Astrocyte (in vitro differentiated cells and primary cell): Measurements from ENCODE around the gene TRPM2. TPM values are rescaled to one million over a fixed set of nuclear protein-coding genes. Genes with fewer than 3 reads are reported as not detected.

Experiments used
- DNase-seq: peaks from one replicate; pipeline ENCODE4 v3.0.0-alpha.2; 2010; ENCODE audit warnings: low read depth
- FAIRE-seq: peaks from 2 replicates; lab custom pipeline; 2011; peaks lifted over from hg19 to GRCh38; lab: Jason Lieb, UNC
- H2AFZ ChIP-seq: 2 replicates; pipeline ENCODE4 v1.6.0; 2012; ENCODE audit warnings: low read depth, low read length, inconsistent platforms
- H3K27ac ChIP-seq: 2 replicates; pipeline ENCODE4 v1.5.1; 2011; ENCODE audit warnings: low read depth, low read length, inconsistent platforms
- H3K27me3 ChIP-seq: 2 replicates; pipeline ENCODE4 v1.6.0; 2011; ENCODE audit warnings: low read length, inconsistent platforms; ENCODE audit not compliant: insufficient read depth
- H3K36me3 ChIP-seq: 2 replicates; pipeline ENCODE4 v1.5.1; 2011; ENCODE audit warnings: low read length, inconsistent platforms; ENCODE audit not compliant: insufficient read depth
- H3K4me1 ChIP-seq: 2 replicates; pipeline ENCODE4 v1.5.1; 2011; ENCODE audit warnings: low read length, inconsistent platforms; ENCODE audit not compliant: insufficient read depth
- H3K4me2 ChIP-seq: 2 replicates; pipeline ENCODE4 v1.6.0; 2012; ENCODE audit warnings: low read length, inconsistent platforms
- H3K4me3 ChIP-seq: 2 replicates; pipeline ENCODE4 v1.5.1; 2011; ENCODE audit warnings: low read depth, mild to moderate bottlenecking, low read length, inconsistent platforms; ENCODE audit not compliant: insufficient read depth
- H3K79me2 ChIP-seq: 2 replicates; pipeline ENCODE4 v1.6.0; 2012; ENCODE audit warnings: mild to moderate bottlenecking, low read length, inconsistent platforms; ENCODE audit not compliant: insufficient read depth
- H3K9ac ChIP-seq: 2 replicates; pipeline ENCODE4 v1.6.0; 2012; ENCODE audit warnings: mild to moderate bottlenecking, low read length, inconsistent platforms
- H3K9me3 ChIP-seq: 2 replicates; pipeline ENCODE4 v1.5.1; 2012; ENCODE audit warnings: low read depth, mild to moderate bottlenecking, low read length, inconsistent platforms; ENCODE audit not compliant: insufficient read depth
- H4K20me1 ChIP-seq: 2 replicates; pipeline ENCODE4 v1.6.0; 2012; ENCODE audit warnings: low read length, inconsistent platforms; ENCODE audit not compliant: insufficient read depth
- H3K27ac Mint-ChIP-seq: one replicate; pipeline ENCODE4 v1.8.0; 2021; ENCODE audit warnings: mild to moderate bottlenecking, mixed read lengths; ENCODE audit not compliant: unreplicated experiment
- H3K27me3 Mint-ChIP-seq: one replicate; pipeline ENCODE4 v1.8.0; 2021; ENCODE audit warnings: low read depth, mixed read lengths; ENCODE audit not compliant: unreplicated experiment
- H3K36me3 Mint-ChIP-seq: one replicate; pipeline ENCODE4 v1.8.0; 2021; ENCODE audit warnings: low read depth, mixed read lengths; ENCODE audit not compliant: unreplicated experiment
- H3K4me1 Mint-ChIP-seq: one replicate; pipeline ENCODE4 v1.8.0; 2021; ENCODE audit warnings: low read depth, mixed read lengths; ENCODE audit not compliant: unreplicated experiment
- H3K4me3 Mint-ChIP-seq: one replicate; pipeline ENCODE4 v1.8.0; 2021; ENCODE audit warnings: mild to moderate bottlenecking, moderate library complexity, mixed read lengths; ENCODE audit not compliant: unreplicated experiment
- H3K9me3 Mint-ChIP-seq: one replicate; pipeline ENCODE4 v1.8.0; 2021; ENCODE audit warnings: mild to moderate bottlenecking, mixed read lengths; ENCODE audit not compliant: unreplicated experiment
- EZH2 ChIP-seq: IDR thresholded peaks from 2 replicates; pipeline ENCODE4 v1.6.1; 2012; ENCODE audit warnings: mild to moderate bottlenecking, low read length, inconsistent platforms; ENCODE audit not compliant: insufficient read depth
- total RNA-seq: library from RNA; stranded (reverse); gene quantifications from 2 replicates; pipeline ENCODE4 v1.2.1, GENCODE V29; 2021
- TF ChIP-seq, protein P1 (sequence below): IDR thresholded peaks from 2 replicates; pipeline ENCODE4 v1.5.1; 2011; ENCODE audit warnings: low read depth, mild to moderate bottlenecking, inconsistent platforms, low read length, moderate library complexity; ENCODE audit not compliant: insufficient read depth

The TRPM2 gene
- total RNA-seq, 1 donor from 2014 or later: 0.79 TPM

GRCh38 chr21:44370027-44370735, 16.8 kb downstream of the TRPM2 start:
- no peak overlapping the region for H3K27ac ChIP-seq
- no peaks in the 10 kb centered on the region for H3K79me2 ChIP-seq
- no peak overlapping the region for H3K4me3 ChIP-seq
- Mint-ChIP-seq H3K4me3 (no peak overlapping the region), H3K9me3 (peaks cover 5% of the 10 kb centered on the region), H3K27me3 (peaks cover 53% of the 10 kb centered on the region), H3K27ac (no peak overlapping the region), H3K4me1 (no peaks in the 10 kb centered on the region), H3K36me3 (peaks cover 2% of the 10 kb centered on the region)
- H3K9me3 ChIP-seq: no peaks in the 10 kb centered on the region
- TF ChIP-seq EZH2: no peak
- TF ChIP-seq, protein P1, sequence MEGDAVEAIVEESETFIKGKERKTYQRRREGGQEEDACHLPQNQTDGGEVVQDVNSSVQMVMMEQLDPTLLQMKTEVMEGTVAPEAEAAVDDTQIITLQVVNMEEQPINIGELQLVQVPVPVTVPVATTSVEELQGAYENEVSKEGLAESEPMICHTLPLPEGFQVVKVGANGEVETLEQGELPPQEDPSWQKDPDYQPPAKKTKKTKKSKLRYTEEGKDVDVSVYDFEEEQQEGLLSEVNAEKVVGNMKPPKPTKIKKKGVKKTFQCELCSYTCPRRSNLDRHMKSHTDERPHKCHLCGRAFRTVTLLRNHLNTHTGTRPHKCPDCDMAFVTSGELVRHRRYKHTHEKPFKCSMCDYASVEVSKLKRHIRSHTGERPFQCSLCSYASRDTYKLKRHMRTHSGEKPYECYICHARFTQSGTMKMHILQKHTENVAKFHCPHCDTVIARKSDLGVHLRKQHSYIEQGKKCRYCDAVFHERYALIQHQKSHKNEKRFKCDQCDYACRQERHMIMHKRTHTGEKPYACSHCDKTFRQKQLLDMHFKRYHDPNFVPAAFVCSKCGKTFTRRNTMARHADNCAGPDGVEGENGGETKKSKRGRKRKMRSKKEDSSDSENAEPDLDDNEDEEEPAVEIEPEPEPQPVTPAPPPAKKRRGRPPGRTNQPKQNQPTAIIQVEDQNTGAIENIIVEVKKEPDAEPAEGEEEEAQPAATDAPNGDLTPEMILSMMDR: no peak
- no peak overlapping the region for H2AFZ ChIP-seq
- no peaks in the 10 kb centered on the region for H4K20me1 ChIP-seq
- no peaks in the 10 kb centered on the region for H3K36me3 ChIP-seq
- peak overlapping the region; percentile 19 for H3K4me2 ChIP-seq
- H3K9ac ChIP-seq: no peak overlapping the region
- peak; percentile 30 for DNase-seq
- no peak for FAIRE-seq
- no peaks in the 10 kb centered on the region for H3K27me3 ChIP-seq
- H3K4me1 ChIP-seq: no peaks in the 10 kb centered on the region

GRCh38 chr21:44370786-44371410, 17.5 kb downstream of the TRPM2 start:
- peaks cover 7% of the 10 kb centered on the region for H3K9me3 Mint-ChIP-seq
- H3K79me2 ChIP-seq: no peaks in the 10 kb centered on the region
- peaks cover 60% of the 10 kb centered on the region for H3K27me3 Mint-ChIP-seq
- no peak for TF ChIP-seq EZH2
- no peak overlapping the region for H3K4me3 Mint-ChIP-seq
- no peaks in the 10 kb centered on the region for H3K27me3 ChIP-seq
- no peak overlapping the region for H3K27ac Mint-ChIP-seq
- H3K27ac ChIP-seq: no peak overlapping the region
- H3K4me1 ChIP-seq: no peaks in the 10 kb centered on the region
- no peak overlapping the region for H2AFZ ChIP-seq
- H3K4me3 ChIP-seq: no peak overlapping the region
- no peak overlapping the region for H3K9ac ChIP-seq
- H4K20me1 ChIP-seq: no peaks in the 10 kb centered on the region
- no peaks in the 10 kb centered on the region for H3K36me3 ChIP-seq
- peaks cover 5% of the 10 kb centered on the region for H3K36me3 Mint-ChIP-seq
- no peak overlapping the region for H3K4me2 ChIP-seq
- no peaks in the 10 kb centered on the region for H3K4me1 Mint-ChIP-seq
- DNase-seq (no peak), FAIRE-seq (no peak)
- H3K9me3 ChIP-seq: no peaks in the 10 kb centered on the region

- Histone ChIP-seq H2AFZ (no peak overlapping the region), H3K9me3 (no peaks in the 10 kb centered on the region), H3K4me1 (no peaks in the 10 kb centered on the region), H4K20me1 (no peaks in the 10 kb centered on the region), H3K4me3 (no peak overlapping the region), H3K4me2 (no peak overlapping the region), H3K79me2 (no peaks in the 10 kb centered on the region), H3K9ac (no peak overlapping the region), H3K36me3 (no peaks in the 10 kb centered on the region), H3K27ac (no peak overlapping the region), H3K27me3 (no peaks in the 10 kb centered on the region)
- Mint-ChIP-seq H3K36me3 (peaks cover 10% of the 10 kb centered on the region), H3K27me3 (peaks cover 62% of the 10 kb centered on the region), H3K4me1 (no peaks in the 10 kb centered on the region), H3K27ac (no peak overlapping the region), H3K4me3 (no peak overlapping the region), H3K9me3 (peaks cover 7% of the 10 kb centered on the region)
- TF ChIP-seq, protein P1: no peak
- TF ChIP-seq EZH2: no peak
- no peak for FAIRE-seq
- no peak for DNase-seq
These were observed 18.2 kb downstream of the TRPM2 start for GRCh38 chr21:44371596-44371995.
